SK-N-SH (cell line): Measurements from ENCODE around the gene ASB18. TPM values are rescaled to one million over a fixed set of nuclear protein-coding genes. Genes with fewer than 3 reads are reported as not detected.

ENCODE experiments used
- CTCF ChIA-PET: fragments of 300-600, 350-600 bp; formaldehyde crosslinking; extraction: SDS; loops from one replicate; lab custom pipeline; 2021; lab: Yijun Ruan, JAX
- POLR2A ChIA-PET: fragments of 350-600 bp; sonication (Branson Sonifier 250); formaldehyde crosslinking; extraction: SDS; loops from one replicate; lab custom pipeline; 2020; ENCODE audit warnings: antibody characterized with exemption, inconsistent platforms; lab: Yijun Ruan, JAX
- DNase-seq: peaks from one replicate; pipeline ENCODE4 v3.0.0; 2012
- H2AFZ ChIP-seq: fragments of 200-600 bp; sonication (generic); 2 replicates; pipeline ENCODE4 v1.8.1; 2016; ENCODE audit warnings: antibody characterized with exemption, mild to moderate bottlenecking, low read depth
- H3F3A ChIP-seq: fragments of 200-600 bp; sonication (generic); replicated peaks from 2 replicates; pipeline ENCODE3; 2016; ENCODE audit warnings: antibody characterized with exemption, mild to moderate bottlenecking; ENCODE audit not compliant: insufficient read depth
- H3K27ac ChIP-seq, 2 experiments: fragments of 200-500 bp in 1 of 2; fragments of 200-600 bp in 1 of 2; sonication (Bioruptor generic) in 1 of 2; sonication (generic), shearing (Covaris generic) in 1 of 2; 2 replicates each; pipeline versions ENCODE4 v1.5.1 to v1.6.1; 2014 to 2016; ENCODE audit warnings: low read depth in 2 of 2, inconsistent platforms in 1 of 2, low read length in 1 of 2, mild to moderate bottlenecking in 1 of 2, mixed read lengths in 1 of 2
- H3K27me3 ChIP-seq: fragments of 200-600 bp; sonication (generic), shearing (Covaris generic); 2 replicates; pipeline ENCODE4 v1.6.1; 2016; ENCODE audit warnings: mixed run types; ENCODE audit not compliant: insufficient read depth
- H3K36me3 ChIP-seq, 2 experiments: fragments of 200-500 bp in 1 of 2; fragments of 200-600 bp in 1 of 2; sonication (Bioruptor generic) in 1 of 2; sonication (generic) in 1 of 2; replicated peaks in 1 of 2; 2 replicates each; pipeline versions ENCODE3 to v1.5.1; 2014 to 2016; ENCODE audit warnings: low read length in 1 of 2, mild to moderate bottlenecking in 1 of 2; ENCODE audit not compliant: insufficient read depth in 2 of 2, control insufficient read depth in 1 of 2
- H3K4me1 ChIP-seq, 2 experiments: fragments of 200-500 bp in 1 of 2; fragments of 200-600 bp in 1 of 2; sonication (Bioruptor generic) in 1 of 2; sonication (generic), shearing (Covaris generic) in 1 of 2; 2 replicates each; pipeline versions ENCODE4 v1.5.1 to v1.6.1; 2014 to 2016; ENCODE audit warnings: low read depth in 1 of 2, low read length in 1 of 2, mixed run types in 1 of 2; ENCODE audit not compliant: insufficient read depth in 2 of 2, control insufficient read depth in 1 of 2
- H3K4me2 ChIP-seq: fragments of 200-600 bp; sonication (generic), shearing (Covaris generic); 2 replicates; pipeline ENCODE4 v1.6.1; 2017; ENCODE audit warnings: mixed run types
- H3K4me3 ChIP-seq, 2 experiments: fragments of 200-500 bp in 1 of 2; fragments of 200-600 bp in 1 of 2; sonication (Bioruptor generic) in 1 of 2; sonication (generic), shearing (Covaris generic) in 1 of 2; 2 replicates each; pipeline versions ENCODE4 v1.5.1 to v1.8.1; 2014 to 2016; ENCODE audit warnings: low read depth in 2 of 2, inconsistent platforms in 1 of 2, low read length in 1 of 2, mild to moderate bottlenecking in 1 of 2, mixed read lengths in 1 of 2, moderate library complexity in 1 of 2
- H3K79me2 ChIP-seq: fragments of 200-600 bp; sonication (generic); 2 replicates; pipeline ENCODE4 v1.8.1; 2017; ENCODE audit warnings: mild to moderate bottlenecking; ENCODE audit not compliant: insufficient read depth
- H3K9ac ChIP-seq: fragments of 200-600 bp; sonication (generic); 2 replicates; pipeline ENCODE4 v1.6.1; 2017; ENCODE audit warnings: mixed run types
- H3K9me2 ChIP-seq: fragments of 200-600 bp; sonication (generic); 2 replicates; pipeline ENCODE4 v1.6.1; 2017; ENCODE audit warnings: mixed run types
- H3K9me3 ChIP-seq: fragments of 200-600 bp; sonication (generic); 2 replicates; pipeline ENCODE4 v1.6.1; 2017; ENCODE audit warnings: mixed run types, mild to moderate bottlenecking, moderate library complexity
- H4K20me1 ChIP-seq: fragments of 200-600 bp; sonication (generic); 2 replicates; pipeline ENCODE4 v1.6.1; 2017; ENCODE audit warnings: mild to moderate bottlenecking, mixed run types; ENCODE audit not compliant: insufficient read depth
- FOXJ3 ChIP-seq: sonication (generic); formaldehyde crosslinking; IDR thresholded peaks from 2 replicates; pipeline ENCODE4 v1.5.1; 2020; ENCODE audit warnings: mild to moderate bottlenecking, missing genetic modification reagents
- MEF2A ChIP-seq: IDR thresholded peaks from 2 replicates; pipeline ENCODE4 v1.4.0; 2012; ENCODE audit warnings: low read depth, borderline replicate concordance
- PBX3 ChIP-seq: IDR thresholded peaks from 2 replicates; pipeline ENCODE4; 2012
- USF1 ChIP-seq: IDR thresholded peaks from 2 replicates; pipeline ENCODE4 v1.4.0; 2012; ENCODE audit warnings: low read depth, borderline replicate concordance
- ZBTB33 ChIP-seq: IDR thresholded peaks from 2 replicates; pipeline ENCODE4 v1.4.0; 2012; ENCODE audit warnings: low read depth, borderline replicate concordance
- WGBS: methylation state at CpG from one replicate; pipeline ENCODE4 v1.1.6; 2017; ENCODE audit warnings: low lambda C conversion rate; 5-methylcytosine and 5-hydroxymethylcytosine counted together
- polyA plus RNA-seq, 3 experiments: library from polyadenylated mRNA; depleted of rRNA; stranded (reverse); fragments of >200 nt; gene quantifications; 2 replicates each; pipeline ENCODE4 v1.2.3, GENCODE V29; 2012

ASB18 gene
- polyA plus RNA-seq, 1 of the 3 experiments (the other 2 are of a cell fraction) = not detected

GRCh38 chr2:236164201-236164924 is 99.8 kb downstream of the ASB18 start (continued):
- no peak for TF ChIP-seq USF1
- TF ChIP-seq, all 33 proteins: peak for 0

DNA sequence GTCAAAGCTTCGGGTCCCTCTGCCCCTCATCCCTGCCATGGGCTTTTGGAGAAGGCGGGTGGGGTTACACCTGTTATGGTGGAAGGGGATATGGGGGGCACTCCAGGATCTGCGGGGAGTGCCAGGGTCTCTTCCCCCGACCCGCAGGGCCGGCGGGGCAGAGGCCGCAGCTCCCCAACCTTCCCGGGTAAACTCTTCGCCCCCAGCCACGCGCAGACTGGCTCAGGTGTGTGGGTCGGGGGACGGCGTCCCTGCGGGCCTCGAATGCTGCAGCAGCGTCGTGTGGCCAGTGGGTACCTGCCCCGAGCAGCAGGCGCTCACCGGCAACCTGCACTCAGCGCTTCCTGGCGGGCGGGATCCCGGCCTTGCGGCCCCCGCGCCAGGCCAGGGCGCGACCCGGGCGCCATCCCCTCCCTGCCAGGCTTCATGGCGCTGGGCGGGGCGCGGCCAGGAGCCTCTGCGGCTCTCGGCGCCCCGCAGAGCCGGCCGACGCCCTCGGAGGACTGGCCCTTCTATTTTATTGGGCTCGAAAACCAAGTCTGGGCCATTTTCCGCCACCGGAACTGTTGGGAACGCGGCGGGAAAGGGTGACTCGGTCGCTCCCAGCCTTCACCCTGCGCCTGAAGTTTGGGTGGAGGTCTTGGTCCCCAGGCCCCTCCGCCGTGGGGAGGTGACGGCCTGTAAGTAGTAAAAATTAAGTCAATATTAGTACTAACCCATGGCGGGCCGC is 100.6 kb downstream of the ASB18 start:
- peaks cover 45% of the 10 kb centered on the region for H3K27me3 ChIP-seq

GRCh38 chr2:236162882-236163470 is 101.2 kb downstream of the ASB18 start:
- no peak overlapping the region for H2AFZ ChIP-seq

More for the DNA sequence above, 100.6 kb downstream of the ASB18 start:
- no peaks in the 10 kb centered on the region for H3K36me3 ChIP-seq
- H3K9ac ChIP-seq = no peak overlapping the region
- peak overlapping the region; percentile 71; the same call in 1 of the 2 replicates for H3K4me2 ChIP-seq
- WGBS = 61% methylated on average over 33 of the region's 59 CpGs
- no peak overlapping the region for H3K27ac ChIP-seq
- no peaks in the 10 kb centered on the region for H3K9me2 ChIP-seq
- no peaks in the 10 kb centered on the region for H3F3A ChIP-seq
- CTCF ChIA-PET = interaction anchor here (1.3 to 3.7 kb wide), 4 partner anchors 14 to 384 kb away, joined by 3 to 28 read pairs (median 8); no protein-coding TSS in a partner anchor
- no peaks in the 10 kb centered on the region for H4K20me1 ChIP-seq
- POLR2A ChIA-PET = no interaction called here
- H3K4me3 ChIP-seq = peak overlapping the region; percentile 27 to 52
- H3K9me3 ChIP-seq = no peaks in the 10 kb centered on the region
- TF ChIP-seq MEF2A (no peak), FOXJ3 (no peak), PBX3 (no peak)
- TF ChIP-seq, all 33 proteins: peak for 0
- peaks cover 0 to 12% of the 10 kb centered on the region in 2 experiments; a peak in 2 of 4 replicates for H3K4me1 ChIP-seq
- DNase-seq = no peak
- H3K79me2 ChIP-seq = no peaks in the 10 kb centered on the region
- H2AFZ ChIP-seq = peak overlapping the region; percentile 70; the same call in 1 of the 2 replicates

More at GRCh38 chr2:236162882-236163470, 101.2 kb downstream of the ASB18 start:
- DNase-seq = no peak
- H3K4me3 ChIP-seq = no peak overlapping the region
- peaks cover 0 to 12% of the 10 kb centered on the region in 2 experiments; a peak in 2 of 4 replicates for H3K4me1 ChIP-seq
- no peak overlapping the region for H3K27ac ChIP-seq
- H3K79me2 ChIP-seq = no peaks in the 10 kb centered on the region
- no peaks in the 10 kb centered on the region for H3K9me2 ChIP-seq
- no peaks in the 10 kb centered on the region for H3F3A ChIP-seq
- 64% methylated on average over 13 of the region's 33 CpGs for WGBS
- ChIA-PET POLR2A (no interaction called here), CTCF (interaction anchor here (1.3 to 3.7 kb wide), 4 partner anchors 14 to 384 kb away, joined by 3 to 28 read pairs (median 8); no protein-coding TSS in a partner anchor)
- no peak for TF ChIP-seq ZBTB33
- no peaks in the 10 kb centered on the region for H3K36me3 ChIP-seq
- H3K9me3 ChIP-seq = no peaks in the 10 kb centered on the region
- H3K4me2 ChIP-seq = no peak overlapping the region
- no peak overlapping the region for H3K9ac ChIP-seq
- H3K27me3 ChIP-seq = peaks cover 38% of the 10 kb centered on the region
- H4K20me1 ChIP-seq = no peaks in the 10 kb centered on the region
